Muscle layer of duodenum (tissue), 2 donors: ENCODE measurements around the gene NAPA.

Source experiments
- H3K27ac ChIP-seq: one replicate; pipeline ENCODE4 v1.7.0; 2013; ENCODE audit warnings: mild to moderate bottlenecking, low read length
- H3K27me3 ChIP-seq: one replicate; pipeline ENCODE4 v1.7.0; 2013; ENCODE audit warnings: low read depth, mild to moderate bottlenecking, control low read depth, low read length
- H3K36me3 ChIP-seq, 2 donors: one replicate each; pipeline ENCODE4 v1.7.0; 2013; ENCODE audit warnings: low read length in 2 of 2, control low read depth in 1 of 2, mild to moderate bottlenecking in 1 of 2; ENCODE audit not compliant: insufficient read depth in 2 of 2, control insufficient read depth in 1 of 2
- H3K4me1 ChIP-seq, 2 donors: one replicate each; pipeline ENCODE4 v1.7.0; 2013; ENCODE audit warnings: low read length in 2 of 2, mild to moderate bottlenecking in 2 of 2, control low read depth in 1 of 2, moderate library complexity in 1 of 2; ENCODE audit not compliant: insufficient read depth in 2 of 2, control insufficient read depth in 1 of 2
- H3K4me3 ChIP-seq, 2 donors: one replicate each; pipeline ENCODE4 v1.7.0; 2013; ENCODE audit warnings: low read length in 2 of 2, low read depth in 1 of 2, mild to moderate bottlenecking in 1 of 2
- H3K9me3 ChIP-seq, 2 donors: one replicate each; pipeline ENCODE4 v1.7.0; 2013; ENCODE audit warnings: low read length in 2 of 2, control low read depth in 1 of 2, mild to moderate bottlenecking in 1 of 2; ENCODE audit not compliant: control insufficient read depth in 1 of 2
- donor health status: healthy.

The NAPA gene

DNA sequence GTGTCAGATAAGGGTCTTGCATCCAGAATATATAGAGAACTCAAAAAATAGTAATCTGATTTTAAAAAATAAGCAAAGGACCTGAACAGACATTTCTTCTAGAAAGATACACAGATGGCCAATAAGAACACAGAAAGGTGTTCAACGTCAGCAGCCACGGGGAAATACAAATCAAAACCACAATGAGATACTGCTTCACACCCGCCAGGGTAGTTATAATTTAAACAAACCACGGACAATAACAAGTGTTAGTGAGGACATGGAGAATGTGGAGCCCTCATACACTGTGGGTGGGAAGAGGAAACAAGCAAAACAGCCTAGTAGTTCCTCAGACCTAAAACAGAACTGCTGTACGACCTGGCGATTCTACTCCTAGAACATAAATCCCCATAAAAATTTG, 26.7 kb upstream of the NAPA start:
- no peaks in the 10 kb centered on the region for H3K9me3 ChIP-seq
- H3K4me1 ChIP-seq: peaks cover 0 to 8% of the 10 kb centered on the region in 2 donors
- H3K27me3 ChIP-seq: peaks cover 4% of the 10 kb centered on the region
- H3K27ac ChIP-seq: peak overlapping the region; percentile 43
- no peak overlapping the region for H3K4me3 ChIP-seq
- no peaks in the 10 kb centered on the region for H3K36me3 ChIP-seq

DNA sequence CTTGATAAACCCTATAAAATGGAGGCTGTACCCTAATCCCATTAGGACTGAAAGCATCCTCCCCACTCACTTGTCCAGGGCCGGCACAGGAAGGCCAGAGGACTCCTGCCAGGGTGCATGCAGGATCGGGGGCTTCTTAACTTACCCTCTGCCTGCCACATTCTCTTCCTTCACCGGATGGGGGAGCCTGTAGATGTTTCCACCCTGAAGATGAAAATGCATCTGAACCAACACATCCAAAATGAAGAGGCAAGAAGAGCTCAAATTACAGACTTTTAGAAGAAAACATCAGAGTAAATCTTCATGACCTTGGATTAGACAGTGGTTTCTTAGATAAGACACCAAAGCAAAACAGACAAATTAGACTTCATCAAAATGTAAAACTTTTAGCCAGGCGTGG, 25.9 kb upstream of the NAPA start:
- Histone ChIP-seq H3K4me3 (no peak overlapping the region), H3K27me3 (peaks cover 4% of the 10 kb centered on the region), H3K9me3 (no peaks in the 10 kb centered on the region), H3K4me1 (peaks cover 0 to 8% of the 10 kb centered on the region in 2 donors), H3K27ac (no peak overlapping the region), H3K36me3 (no peaks in the 10 kb centered on the region)

DNA sequence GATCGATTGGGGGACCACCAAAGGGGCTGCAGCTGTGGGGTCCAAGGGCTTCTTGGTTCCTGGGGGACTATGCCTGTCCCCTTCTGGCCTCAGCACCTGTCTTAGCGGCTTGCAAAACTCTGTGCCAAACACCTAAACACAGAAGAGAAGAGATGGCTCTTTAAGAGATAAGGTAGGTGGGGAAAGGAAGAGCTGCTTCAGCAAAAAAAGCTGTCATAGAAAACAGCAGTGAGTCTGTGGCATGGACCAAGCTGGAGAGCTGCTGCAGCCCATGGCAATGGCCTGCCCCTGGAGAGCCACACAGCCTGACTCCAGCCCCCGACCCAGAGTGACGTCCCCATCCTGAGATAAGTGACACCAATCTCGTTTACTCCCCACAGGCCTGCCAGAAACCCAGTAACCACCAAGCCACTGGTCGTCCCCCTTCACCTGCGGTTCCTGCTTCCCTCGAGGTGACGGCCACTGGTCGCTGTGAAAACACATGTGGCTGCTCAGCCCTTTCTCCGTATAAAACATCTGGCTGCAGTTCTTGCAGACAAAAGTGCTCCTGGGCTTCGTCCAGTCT, 25.0 kb upstream of the NAPA start:
- H3K27ac ChIP-seq: no peak overlapping the region
- H3K36me3 ChIP-seq: no peaks in the 10 kb centered on the region
- H3K27me3 ChIP-seq: peaks cover 4% of the 10 kb centered on the region
- H3K4me1 ChIP-seq: peaks cover 0 to 8% of the 10 kb centered on the region in 2 donors
- H3K9me3 ChIP-seq: no peaks in the 10 kb centered on the region
- no peak overlapping the region for H3K4me3 ChIP-seq

DNA sequence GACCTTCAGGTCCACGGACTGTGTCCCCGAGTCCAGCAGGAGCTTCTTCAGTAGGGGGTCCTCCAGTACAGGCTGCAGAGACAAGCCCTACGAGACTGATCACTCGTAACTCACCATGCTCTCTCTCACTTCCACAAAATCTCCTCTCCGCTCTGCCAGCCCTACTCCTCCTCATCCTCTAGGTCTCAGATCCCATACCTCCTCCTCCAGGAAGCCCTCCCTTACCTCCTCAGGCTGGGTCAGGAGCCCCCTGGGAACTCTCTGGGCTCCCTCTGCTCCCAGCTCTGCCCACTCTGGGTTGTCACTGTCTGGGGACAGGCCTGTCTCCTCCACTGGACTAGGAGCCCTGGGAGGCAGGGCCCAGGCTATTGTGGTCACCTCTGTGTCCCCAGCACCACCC, 23.9 kb upstream of the NAPA start:
- no peak overlapping the region for H3K27ac ChIP-seq
- H3K4me1 ChIP-seq: peaks cover 0 to 8% of the 10 kb centered on the region in 2 donors
- no peaks in the 10 kb centered on the region for H3K36me3 ChIP-seq
- no peaks in the 10 kb centered on the region for H3K27me3 ChIP-seq
- H3K9me3 ChIP-seq: no peaks in the 10 kb centered on the region
- H3K4me3 ChIP-seq: no peak overlapping the region

DNA sequence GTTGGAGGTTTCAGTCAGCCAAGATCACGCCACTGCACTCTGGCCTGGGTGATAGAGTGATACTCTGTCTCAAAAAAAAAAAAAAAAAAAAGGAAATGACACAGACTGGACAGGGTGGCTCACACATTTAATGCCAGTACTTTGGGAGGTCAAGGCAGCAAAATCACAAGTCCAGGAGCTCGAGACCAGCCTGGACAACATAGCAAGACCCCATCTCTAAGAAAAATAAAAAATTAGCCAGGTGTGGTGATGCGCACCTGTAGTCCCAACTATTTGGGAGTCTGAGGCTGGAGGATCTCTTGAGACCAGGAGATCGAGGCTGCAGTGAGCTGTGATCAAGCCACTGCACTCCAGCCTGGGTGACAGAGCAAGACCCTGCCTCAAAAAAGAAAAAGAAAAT, 22.6 kb upstream of the NAPA start:
- peaks cover 0 to 8% of the 10 kb centered on the region in 2 donors for H3K4me1 ChIP-seq
- H3K36me3 ChIP-seq: no peaks in the 10 kb centered on the region
- no peaks in the 10 kb centered on the region for H3K27me3 ChIP-seq
- H3K9me3 ChIP-seq: no peaks in the 10 kb centered on the region
- H3K27ac ChIP-seq: no peak overlapping the region
- no peak overlapping the region for H3K4me3 ChIP-seq

DNA sequence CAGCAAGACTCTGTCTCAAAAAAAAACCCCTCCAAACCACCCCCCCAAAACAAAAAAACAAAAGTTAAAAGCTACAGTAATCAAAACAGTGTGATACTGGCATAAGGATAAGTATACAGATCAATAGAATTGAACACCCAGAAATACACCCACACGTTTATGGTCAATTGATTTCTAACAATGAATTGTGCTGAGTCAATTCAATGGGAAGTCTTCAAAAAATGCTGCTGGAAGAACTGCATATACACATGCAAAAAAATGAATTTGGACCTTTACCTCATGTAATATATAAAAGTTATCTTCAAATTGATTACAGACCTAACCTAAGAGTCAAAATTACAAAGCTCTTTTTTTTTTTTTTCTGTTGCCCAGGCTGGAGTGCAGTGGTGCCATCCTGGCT, 19.8 kb upstream of the NAPA start:
- Histone ChIP-seq H3K27ac (no peak overlapping the region), H3K4me1 (no peaks in the 10 kb centered on the region), H3K36me3 (no peaks in the 10 kb centered on the region), H3K27me3 (no peaks in the 10 kb centered on the region), H3K9me3 (no peaks in the 10 kb centered on the region), H3K4me3 (no peak overlapping the region)

DNA sequence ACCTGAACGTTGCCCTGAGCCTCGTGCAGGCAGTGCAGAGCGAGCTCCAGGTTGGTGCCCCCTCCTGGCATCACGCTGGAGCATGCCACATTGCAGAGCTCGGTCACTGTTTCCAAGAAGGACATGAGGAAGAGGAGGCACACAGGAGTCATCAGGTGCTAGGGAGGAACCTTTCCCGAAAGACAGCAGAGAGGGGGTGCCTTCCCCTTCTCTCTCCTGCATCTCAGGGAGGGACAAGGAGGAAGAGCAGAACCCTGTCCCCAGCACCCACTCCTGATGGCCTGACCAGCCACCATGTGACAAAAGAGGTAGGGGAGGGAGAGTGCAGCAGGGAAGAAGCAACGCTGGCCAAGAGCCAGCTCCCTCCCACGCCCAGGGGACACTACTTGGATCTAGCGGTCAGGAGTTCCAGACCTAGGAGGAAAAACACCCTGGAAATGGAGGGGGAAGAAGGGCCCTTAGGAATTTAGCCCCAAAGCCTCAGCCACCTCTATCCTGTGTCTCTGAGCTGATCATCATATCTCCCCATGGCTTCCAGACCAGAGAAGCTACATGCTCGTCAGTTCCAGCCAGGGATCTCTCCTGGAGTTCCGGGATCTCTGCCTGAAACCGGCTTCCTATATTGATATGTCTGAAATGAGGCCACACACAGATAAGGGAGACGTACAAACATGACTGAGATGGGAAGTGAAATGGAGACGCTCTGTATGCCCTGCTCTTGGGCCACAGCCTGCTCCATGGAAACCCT, 17.0 kb upstream of the NAPA start:
- no peak overlapping the region for H3K27ac ChIP-seq
- H3K27me3 ChIP-seq: no peaks in the 10 kb centered on the region
- no peaks in the 10 kb centered on the region for H3K4me1 ChIP-seq
- no peaks in the 10 kb centered on the region for H3K36me3 ChIP-seq
- H3K4me3 ChIP-seq: no peak overlapping the region
- H3K9me3 ChIP-seq: no peaks in the 10 kb centered on the region

DNA sequence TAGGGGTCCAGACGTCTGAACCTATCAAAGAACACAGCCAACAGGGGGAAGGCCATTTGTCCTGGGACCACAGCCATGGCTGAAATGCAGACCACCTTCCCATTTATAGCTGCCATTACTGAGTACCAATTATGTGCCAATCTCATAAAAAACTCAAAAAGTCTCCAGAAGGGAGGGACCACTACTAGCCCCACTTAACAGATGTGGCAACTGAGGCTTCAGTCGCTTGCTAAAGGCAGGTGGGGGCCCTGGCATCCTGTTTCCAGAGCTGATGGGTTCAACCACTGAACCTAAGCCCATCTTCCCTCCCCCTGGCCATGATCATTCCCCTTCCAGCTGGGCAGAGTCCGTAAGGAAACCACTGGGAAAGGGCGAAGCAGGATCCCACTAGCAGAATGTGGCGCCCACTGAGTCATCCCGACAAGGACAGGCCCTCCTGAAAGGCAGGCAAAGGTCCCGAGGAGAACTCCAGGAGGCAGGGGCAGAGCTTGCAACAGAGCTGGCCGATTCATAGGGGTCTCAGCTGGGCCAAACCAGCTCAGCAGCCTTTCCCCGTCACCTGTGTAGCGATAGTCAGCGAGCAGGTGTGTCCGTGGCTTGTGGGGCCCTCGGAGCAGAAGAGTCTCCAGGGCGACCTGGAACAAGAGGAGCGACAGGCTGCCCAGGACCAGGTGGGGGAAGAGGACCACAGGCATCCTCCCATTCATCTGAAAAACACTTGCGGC, 14.3 kb upstream of the NAPA start:
- no peaks in the 10 kb centered on the region for H3K27me3 ChIP-seq
- H3K4me3 ChIP-seq: no peak overlapping the region
- H3K9me3 ChIP-seq: no peaks in the 10 kb centered on the region
- H3K4me1 ChIP-seq: no peaks in the 10 kb centered on the region
- no peak overlapping the region for H3K27ac ChIP-seq
- H3K36me3 ChIP-seq: no peaks in the 10 kb centered on the region

DNA sequence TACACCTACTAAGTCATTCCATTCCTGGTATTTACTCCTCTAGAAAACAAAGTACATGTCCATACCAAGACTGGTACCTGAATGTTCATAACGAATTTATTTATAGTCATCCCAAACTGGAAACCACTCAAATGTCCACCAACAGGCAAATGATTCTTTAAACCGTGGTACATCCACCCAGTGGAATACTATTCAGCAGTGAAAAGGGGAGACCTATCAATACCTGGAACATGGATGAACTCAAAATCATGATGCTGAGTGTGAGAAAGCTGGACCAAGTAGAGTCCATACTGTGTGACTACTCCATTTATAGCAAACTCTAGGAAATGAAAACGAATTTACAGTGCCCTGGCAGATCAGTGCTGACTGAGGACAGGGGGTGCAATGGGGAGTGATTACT, 11.9 kb upstream of the NAPA start:
- H3K27ac ChIP-seq: no peak overlapping the region
- peaks cover 3 to 4% of the 10 kb centered on the region in 2 donors for H3K4me1 ChIP-seq
- no peaks in the 10 kb centered on the region for H3K9me3 ChIP-seq
- H3K36me3 ChIP-seq: no peaks in the 10 kb centered on the region
- H3K4me3 ChIP-seq: no peak overlapping the region
- H3K27me3 ChIP-seq: no peaks in the 10 kb centered on the region

DNA sequence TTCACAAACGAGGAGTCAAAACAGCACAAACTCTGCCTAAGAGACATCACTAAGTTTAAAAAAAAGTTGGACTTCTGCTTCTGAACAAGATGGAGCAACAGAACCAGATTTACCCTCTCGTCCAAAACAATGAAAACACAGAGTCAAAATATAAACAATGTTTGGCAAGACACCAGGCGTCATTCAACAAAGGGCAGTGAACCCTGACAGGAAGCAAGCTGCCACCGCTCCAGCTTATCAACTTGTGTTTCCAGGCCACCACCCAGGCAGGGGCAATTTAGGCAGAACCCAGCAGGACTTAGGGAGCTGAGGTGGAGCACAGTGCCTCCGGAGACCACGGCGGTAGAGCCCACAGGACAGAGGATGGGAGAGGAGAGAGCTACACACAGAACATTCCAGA, 8.6 kb upstream of the NAPA start:
- Histone ChIP-seq H3K9me3 (no peaks in the 10 kb centered on the region), H3K27ac (no peak overlapping the region), H3K4me1 (peaks cover 3 to 6% of the 10 kb centered on the region in 2 donors), H3K27me3 (no peaks in the 10 kb centered on the region), H3K4me3 (no peak overlapping the region), H3K36me3 (no peaks in the 10 kb centered on the region)

DNA sequence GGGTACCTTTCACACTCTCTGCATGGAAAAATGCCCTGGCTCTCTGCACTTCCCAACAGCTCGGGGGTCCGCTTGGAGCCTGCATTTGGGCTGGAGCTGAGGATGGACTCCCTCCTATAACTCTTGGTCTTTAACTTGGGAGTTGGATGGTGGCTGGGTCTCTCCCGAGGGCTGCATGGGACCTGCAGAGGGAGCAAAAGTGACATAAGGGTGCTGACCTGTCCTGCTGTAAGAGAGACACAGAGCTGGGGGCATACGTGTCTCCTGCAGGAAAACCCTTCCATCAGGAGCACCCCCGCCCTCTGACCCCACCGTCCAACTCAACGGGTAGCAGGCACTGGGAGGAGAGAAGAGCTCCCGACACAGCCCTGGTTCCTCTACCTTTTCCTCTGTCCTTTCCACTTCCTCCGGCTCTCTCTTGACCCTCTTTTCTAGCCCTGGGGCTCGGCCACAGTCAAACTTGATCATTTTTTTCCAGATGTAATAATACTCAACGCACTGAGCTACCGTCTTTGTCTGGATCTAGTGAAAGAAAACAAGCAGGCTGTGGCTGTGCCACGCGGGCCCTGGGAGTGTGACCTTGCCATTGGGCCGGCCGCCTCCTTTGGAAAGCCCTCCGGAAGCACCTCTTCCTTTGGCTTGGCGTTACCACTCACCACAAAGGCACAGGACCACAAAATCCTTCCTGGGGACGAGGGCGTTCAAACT, 6.8 kb upstream of the NAPA start:
- Histone ChIP-seq H3K36me3 (no peaks in the 10 kb centered on the region), H3K27ac (no peak overlapping the region), H3K4me1 (peaks cover 3 to 6% of the 10 kb centered on the region in 2 donors)

More for the DNA sequence above, 6.8 kb upstream of the NAPA start:
- Histone ChIP-seq H3K4me3 (no peak overlapping the region), H3K9me3 (no peaks in the 10 kb centered on the region), H3K27me3 (no peaks in the 10 kb centered on the region)
